Right lobe of liver (tissue), 4 donors: ENCODE measurements around the gene SAXO1.

ENCODE experiments used
- POLR2A ChIP-seq: fragments of 450-650 bp; IDR thresholded peaks from one replicate; pipeline ENCODE4 v1.6.1; 2017; ENCODE audit warnings: antibody characterized with exemption, mild to moderate bottlenecking
- TF ChIP-seq, protein P1 (sequence below), 4 donors: fragments of 200-600 bp in 3 of 4; fragments of 450-650 bp in 1 of 4; IDR thresholded peaks; one replicate each; pipeline versions ENCODE4 v1.5.1 to v1.8.0; 2016 to 2022; ENCODE audit warnings: antibody characterized with exemption in 4 of 4, mild to moderate bottlenecking in 2 of 4
- donor health status: DM: no; HTN: no; CAD: no.
- donor health status: DM: no; HTN: no; CAD: no.
- donor health status: DM: no; HTN: yes; CAD: no.

DNA sequence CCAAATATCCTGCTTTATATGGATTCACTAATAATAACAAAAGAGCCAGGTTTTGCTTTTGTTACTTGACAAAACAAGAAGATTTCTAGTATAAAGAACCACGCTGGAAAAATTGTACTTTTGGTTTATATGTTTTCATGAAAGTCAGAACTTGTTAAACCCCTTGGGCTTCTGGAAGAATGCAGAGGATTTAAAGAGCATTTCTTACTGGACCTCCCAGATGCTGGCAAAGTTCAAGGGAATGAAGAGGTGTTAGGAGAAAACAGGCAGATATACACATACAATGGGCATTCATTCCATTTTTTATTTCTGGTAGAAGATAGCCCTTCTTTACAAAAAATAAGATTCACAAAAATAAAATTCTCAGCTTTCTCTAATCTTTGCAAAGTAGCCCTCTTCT is 61.1 kb downstream of the SAXO1 start:
- TF ChIP-seq, protein P1, sequence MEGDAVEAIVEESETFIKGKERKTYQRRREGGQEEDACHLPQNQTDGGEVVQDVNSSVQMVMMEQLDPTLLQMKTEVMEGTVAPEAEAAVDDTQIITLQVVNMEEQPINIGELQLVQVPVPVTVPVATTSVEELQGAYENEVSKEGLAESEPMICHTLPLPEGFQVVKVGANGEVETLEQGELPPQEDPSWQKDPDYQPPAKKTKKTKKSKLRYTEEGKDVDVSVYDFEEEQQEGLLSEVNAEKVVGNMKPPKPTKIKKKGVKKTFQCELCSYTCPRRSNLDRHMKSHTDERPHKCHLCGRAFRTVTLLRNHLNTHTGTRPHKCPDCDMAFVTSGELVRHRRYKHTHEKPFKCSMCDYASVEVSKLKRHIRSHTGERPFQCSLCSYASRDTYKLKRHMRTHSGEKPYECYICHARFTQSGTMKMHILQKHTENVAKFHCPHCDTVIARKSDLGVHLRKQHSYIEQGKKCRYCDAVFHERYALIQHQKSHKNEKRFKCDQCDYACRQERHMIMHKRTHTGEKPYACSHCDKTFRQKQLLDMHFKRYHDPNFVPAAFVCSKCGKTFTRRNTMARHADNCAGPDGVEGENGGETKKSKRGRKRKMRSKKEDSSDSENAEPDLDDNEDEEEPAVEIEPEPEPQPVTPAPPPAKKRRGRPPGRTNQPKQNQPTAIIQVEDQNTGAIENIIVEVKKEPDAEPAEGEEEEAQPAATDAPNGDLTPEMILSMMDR (IDR thresholded peaks at IDR 0.05): no peak
- no peak for TF ChIP-seq POLR2A
